ENCODE data around the gene QDPR. TPM values are rescaled to one million over a fixed set of nuclear protein-coding genes. Genes with fewer than 3 reads are reported as not detected.

The QDPR gene
- total RNA-seq, 1 donor from 2014 or later = 25.2 TPM

- no peaks in the 10 kb centered on the region for H3K36me3 Mint-ChIP-seq
Measured at GRCh38 chr4:17437396-17437795, 74.5 kb downstream of the QDPR start.

GRCh38 chr4:17436750-17437090 is 75.2 kb downstream of the QDPR start:
- Mint-ChIP-seq H3K27me3 (ENCODE audit: low read depth) (no peaks in the 10 kb centered on the region), H3K4me3 (no peak overlapping the region), H3K36me3 (no peaks in the 10 kb centered on the region), H3K27ac (no peak overlapping the region), H3K4me1 (no peaks in the 10 kb centered on the region), H3K9me3 (peaks cover 16% of the 10 kb centered on the region)
- no peak for DNase-seq (ENCODE audit: low spot score in 2 of 2, unreplicated experiment in 2 of 2)
- no peak for TF ChIP-seq CTCF (IDR thresholded peaks at IDR 0.05; ENCODE audit: unreplicated experiment)

More at GRCh38 chr4:17437396-17437795, 74.5 kb downstream of the QDPR start:
- Mint-ChIP-seq H3K4me1 (no peaks in the 10 kb centered on the region), H3K27me3 (ENCODE audit: low read depth) (no peaks in the 10 kb centered on the region), H3K9me3 (peaks cover 12% of the 10 kb centered on the region), H3K4me3 (no peak overlapping the region), H3K27ac (no peak overlapping the region)
- DNase-seq (ENCODE audit: low spot score in 2 of 2, unreplicated experiment in 2 of 2) = no peak
- TF ChIP-seq CTCF (IDR thresholded peaks at IDR 0.05; ENCODE audit: unreplicated experiment) = no peak

Other genes starting within 250 kb of the QDPR start
- not detected in 3 replicates for gene CLRN2, start 3.1 kb upstream of the QDPR start, total RNA-seq
- gene LAP3, start 65.1 kb upstream of the QDPR start, total RNA-seq = 36.7 to 38.5 TPM (median 38.1 TPM) in 3 replicates
- 105 to 116 TPM (median 113 TPM) in 3 replicates for gene MED28, start 102.6 kb upstream of the QDPR start, total RNA-seq

Data from mesothelial cell of epicardium (in vitro differentiated cells).